HFF-Myc (cell line): ENCODE measurements around the gene SLIT3.

Source experiments
- DNase-seq: peaks from one replicate; pipeline ENCODE4 v3.0.0-alpha.2; 2011; ENCODE audit warnings: low read depth; ENCODE audit errors: extremely low read depth
- H3K4me3 ChIP-seq: replicated peaks from 2 replicates; pipeline ENCODE4 v1.5.1; 2011; ENCODE audit warnings: low read depth, mild to moderate bottlenecking, control low read depth, low read length
- TF ChIP-seq, protein P1 (sequence below): IDR thresholded peaks from 2 replicates; pipeline ENCODE4 v1.5.1; 2012; ENCODE audit warnings: mild to moderate bottlenecking, low read depth, low read length, control low read depth; ENCODE audit errors: missing control alignments

The SLIT3 gene

DNA sequence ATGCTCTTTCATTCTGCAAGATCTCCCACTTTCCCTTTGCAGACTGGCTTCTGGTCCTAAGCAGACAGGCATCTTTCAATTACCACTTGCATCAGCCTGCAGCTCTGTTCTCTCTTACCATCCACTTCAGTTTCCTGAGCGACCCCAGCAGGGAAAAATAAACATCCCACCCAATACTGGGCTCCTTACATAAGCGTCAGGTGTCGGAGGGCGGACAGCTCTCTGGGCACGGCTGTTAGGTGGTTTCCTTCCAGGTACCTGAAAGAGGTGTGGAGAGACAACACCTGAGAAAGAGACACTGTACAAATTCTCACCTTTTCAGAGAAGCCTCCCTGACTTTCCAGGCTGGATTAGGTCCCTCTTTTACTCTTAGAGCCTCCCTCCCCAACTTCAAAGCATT, 576.7 kb downstream of the SLIT3 start:
- no peak overlapping the region for H3K4me3 ChIP-seq
- TF ChIP-seq, protein P1, sequence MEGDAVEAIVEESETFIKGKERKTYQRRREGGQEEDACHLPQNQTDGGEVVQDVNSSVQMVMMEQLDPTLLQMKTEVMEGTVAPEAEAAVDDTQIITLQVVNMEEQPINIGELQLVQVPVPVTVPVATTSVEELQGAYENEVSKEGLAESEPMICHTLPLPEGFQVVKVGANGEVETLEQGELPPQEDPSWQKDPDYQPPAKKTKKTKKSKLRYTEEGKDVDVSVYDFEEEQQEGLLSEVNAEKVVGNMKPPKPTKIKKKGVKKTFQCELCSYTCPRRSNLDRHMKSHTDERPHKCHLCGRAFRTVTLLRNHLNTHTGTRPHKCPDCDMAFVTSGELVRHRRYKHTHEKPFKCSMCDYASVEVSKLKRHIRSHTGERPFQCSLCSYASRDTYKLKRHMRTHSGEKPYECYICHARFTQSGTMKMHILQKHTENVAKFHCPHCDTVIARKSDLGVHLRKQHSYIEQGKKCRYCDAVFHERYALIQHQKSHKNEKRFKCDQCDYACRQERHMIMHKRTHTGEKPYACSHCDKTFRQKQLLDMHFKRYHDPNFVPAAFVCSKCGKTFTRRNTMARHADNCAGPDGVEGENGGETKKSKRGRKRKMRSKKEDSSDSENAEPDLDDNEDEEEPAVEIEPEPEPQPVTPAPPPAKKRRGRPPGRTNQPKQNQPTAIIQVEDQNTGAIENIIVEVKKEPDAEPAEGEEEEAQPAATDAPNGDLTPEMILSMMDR = no peak
- no peak for DNase-seq

DNA sequence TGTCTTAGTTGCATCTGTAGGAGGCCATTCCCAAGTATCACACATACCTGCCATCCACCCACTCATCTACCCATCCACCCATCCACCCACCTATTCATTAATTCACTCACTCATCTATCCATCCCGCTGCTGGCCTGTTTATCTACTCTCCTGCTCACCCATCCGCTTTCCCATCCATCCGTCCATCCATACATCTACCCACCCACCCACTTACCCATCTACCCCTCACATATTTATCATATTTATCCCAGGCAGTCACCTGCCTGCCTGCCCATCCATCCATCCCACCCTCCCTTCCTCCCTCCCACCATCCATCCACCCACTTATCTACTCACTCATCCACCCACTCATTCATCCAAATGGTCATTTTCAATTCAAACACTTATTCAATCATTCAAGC, 577.9 kb downstream of the SLIT3 start:
- H3K4me3 ChIP-seq = no peak overlapping the region
- TF ChIP-seq, protein P1 = no peak
- no peak for DNase-seq

DNA sequence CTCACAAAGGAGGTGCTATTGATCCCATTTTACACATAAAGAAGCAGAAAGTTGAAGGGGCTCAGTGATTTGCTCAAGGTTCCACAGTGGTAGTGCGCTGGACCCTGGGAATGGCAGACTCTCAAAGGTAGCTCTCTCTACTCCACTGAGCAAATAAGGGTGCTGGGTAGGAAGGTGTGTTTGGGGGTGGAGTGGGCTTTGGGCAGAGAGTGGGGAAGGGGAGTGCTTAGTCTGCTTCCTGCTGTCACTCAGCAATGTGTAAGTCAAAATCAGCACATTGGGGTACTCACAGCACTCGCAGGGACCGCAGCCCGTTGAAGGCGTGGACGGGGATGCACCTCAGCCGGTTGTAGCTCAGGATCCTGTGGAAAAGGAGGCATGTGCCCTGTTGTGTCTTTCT, 579.0 kb downstream of the SLIT3 start:
- TF ChIP-seq, protein P1 = no peak
- DNase-seq = no peak
- H3K4me3 ChIP-seq = no peak overlapping the region

DNA sequence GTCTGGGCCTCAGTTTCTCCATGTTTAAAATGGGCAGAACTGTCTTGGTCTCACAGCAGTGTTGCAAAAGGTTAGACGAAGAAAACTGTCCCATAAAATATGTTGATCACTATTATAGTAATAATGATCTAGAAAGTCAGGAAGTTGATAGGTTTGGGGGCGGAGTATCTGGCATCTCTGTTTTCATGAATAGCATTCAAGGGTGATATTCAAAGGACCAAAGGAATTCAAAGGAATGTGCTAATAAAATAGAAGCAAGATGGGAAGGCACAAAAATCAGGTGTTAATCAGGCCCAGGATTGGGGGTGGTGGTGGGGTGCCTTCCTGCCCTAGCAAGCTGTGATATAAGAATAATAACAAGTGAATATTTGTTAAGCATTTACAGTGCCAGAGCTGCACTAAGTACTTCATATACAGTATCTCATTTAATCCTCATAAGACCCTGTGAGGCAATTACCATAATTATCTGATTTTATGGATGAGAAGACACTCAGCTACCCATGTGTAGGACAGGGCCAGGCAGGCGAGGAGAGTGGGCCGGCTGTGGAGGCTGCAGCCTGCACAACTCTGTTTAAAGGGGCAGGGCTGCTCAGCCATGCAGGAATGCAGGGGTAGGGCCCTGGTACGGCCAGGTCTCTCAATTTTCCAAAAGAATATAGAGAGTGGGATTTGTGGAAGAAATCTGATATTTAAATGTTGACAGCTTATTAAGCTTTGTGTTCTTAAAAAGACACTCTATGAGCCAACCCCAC, 579.8 kb downstream of the SLIT3 start:
- H3K4me3 ChIP-seq = no peak overlapping the region
- TF ChIP-seq, protein P1 = no peak
- no peak for DNase-seq

DNA sequence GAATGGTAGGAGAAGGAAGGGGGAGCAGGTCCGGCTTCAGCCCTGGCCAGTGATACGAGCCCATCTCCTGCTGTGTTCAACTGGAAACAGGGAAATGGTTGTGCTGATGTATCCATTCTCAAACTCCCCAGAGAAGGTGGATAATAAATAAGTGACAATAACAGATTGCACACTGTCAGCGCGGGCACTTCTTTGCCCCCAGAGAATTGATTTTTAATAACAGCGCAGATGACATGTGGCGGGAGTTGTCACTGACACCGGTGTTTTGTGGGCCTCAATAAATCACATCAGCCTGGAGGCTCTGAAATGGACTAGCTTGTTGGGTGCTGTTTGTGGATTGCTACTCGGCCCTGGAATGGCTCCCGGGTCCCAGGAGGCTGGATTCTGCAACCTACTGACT, 580.4 kb downstream of the SLIT3 start:
- no peak for DNase-seq
- no peak overlapping the region for H3K4me3 ChIP-seq
- TF ChIP-seq, protein P1 = no peak

DNA sequence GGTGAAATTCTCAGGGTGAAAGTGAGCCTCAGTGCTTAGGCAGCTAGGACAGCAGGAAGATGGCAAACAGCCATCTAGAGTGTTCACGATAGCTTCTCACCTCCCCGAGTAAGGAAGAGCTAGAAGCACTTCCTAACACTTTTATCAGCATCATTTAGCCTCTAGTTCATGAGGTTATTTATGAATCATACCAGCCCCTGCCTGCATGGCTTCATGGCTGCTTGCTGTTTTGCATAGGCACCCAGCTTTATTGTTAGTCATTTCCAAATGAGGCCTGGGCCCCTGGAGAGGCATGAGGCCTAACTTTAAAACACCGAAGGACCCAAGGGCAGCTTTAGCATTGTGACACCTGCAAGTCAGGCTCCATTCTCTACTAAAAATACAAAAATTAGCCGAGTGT, 586.9 kb downstream of the SLIT3 start:
- TF ChIP-seq, protein P1 = no peak
- DNase-seq = no peak
- no peak overlapping the region for H3K4me3 ChIP-seq

DNA sequence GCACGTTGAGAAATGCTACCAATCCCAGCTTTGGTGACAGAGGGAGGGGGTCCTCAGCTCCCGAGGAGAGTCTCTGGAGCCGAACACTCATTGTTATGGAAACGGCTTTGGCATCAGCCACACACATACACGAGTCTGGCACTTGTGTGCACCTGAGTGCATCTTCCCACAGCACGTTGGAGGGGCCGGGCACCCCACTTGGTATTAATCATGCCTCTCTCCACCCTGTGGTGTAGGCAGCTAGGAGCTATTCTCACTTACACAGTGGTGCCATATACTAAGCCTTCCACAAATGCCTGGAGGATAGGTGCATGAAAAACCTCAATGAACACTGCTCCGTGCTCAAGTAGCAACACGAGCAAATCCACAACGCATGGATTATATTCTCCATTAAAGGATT, 587.9 kb downstream of the SLIT3 start:
- no peak for DNase-seq
- no peak overlapping the region for H3K4me3 ChIP-seq
- TF ChIP-seq, protein P1 = no peak
